ENCODE measurements around the gene PIK3R6.

The PIK3R6 gene

GRCh38 chr17:8888704-8889302 lies 21.3 kb upstream of the PIK3R6 start:
- Histone ChIP-seq H3F3A (ENCODE audit: insufficient read depth, low read length) (no peaks in the 10 kb centered on the region), H3K9me2 (ENCODE audit: low read depth, low read length) (no peaks in the 10 kb centered on the region), H3K79me2 (ENCODE audit: insufficient read depth, low read length) (no peaks in the 10 kb centered on the region), H3K27ac (ENCODE audit: low read depth, low read length, poor library complexity, severe bottlenecking) (no peak overlapping the region), H3K27me3 (ENCODE audit: insufficient read depth, low read length) (no peaks in the 10 kb centered on the region), H3K4me3 (ENCODE audit: low read depth, low read length, poor library complexity, severe bottlenecking) (no peak overlapping the region), H4K20me1 (ENCODE audit: insufficient read depth, low read length) (no peaks in the 10 kb centered on the region), H3K4me1 (ENCODE audit: insufficient read depth, low read length, severe bottlenecking) (no peaks in the 10 kb centered on the region), H3K9ac (ENCODE audit: low read length) (no peak overlapping the region), H3K36me3 (ENCODE audit: insufficient read depth, low read length) (no peaks in the 10 kb centered on the region), H3K9me3 (ENCODE audit: low read length) (no peaks in the 10 kb centered on the region), H2AFZ (ENCODE audit: low read length) (no peak overlapping the region), H3K4me2 (ENCODE audit: low read length) (no peak overlapping the region)
- TF ChIP-seq EZH2 (IDR thresholded peaks at IDR 0.05; ENCODE audit: borderline replicate concordance, low read length) (no peak), CTCF (IDR thresholded peaks at IDR 0.05; ENCODE audit: low read length) (no peak)

GRCh38 chr17:8887834-8888703 lies 20.6 kb upstream of the PIK3R6 start:
- Histone ChIP-seq H4K20me1 (ENCODE audit: insufficient read depth, low read length) (no peaks in the 10 kb centered on the region), H3K4me2 (ENCODE audit: low read length) (no peak overlapping the region), H3K27ac (ENCODE audit: low read depth, low read length, poor library complexity, severe bottlenecking) (no peak overlapping the region), H3K36me3 (ENCODE audit: insufficient read depth, low read length) (no peaks in the 10 kb centered on the region), H3K79me2 (ENCODE audit: insufficient read depth, low read length) (no peaks in the 10 kb centered on the region), H3K4me3 (ENCODE audit: low read depth, low read length, poor library complexity, severe bottlenecking) (no peak overlapping the region), H3K9me2 (ENCODE audit: low read depth, low read length) (no peaks in the 10 kb centered on the region), H3K9me3 (ENCODE audit: low read length) (no peaks in the 10 kb centered on the region), H3K9ac (ENCODE audit: low read length) (no peak overlapping the region), H2AFZ (ENCODE audit: low read length) (no peak overlapping the region), H3F3A (ENCODE audit: insufficient read depth, low read length) (no peaks in the 10 kb centered on the region), H3K27me3 (ENCODE audit: insufficient read depth, low read length) (no peaks in the 10 kb centered on the region), H3K4me1 (ENCODE audit: insufficient read depth, low read length, severe bottlenecking) (no peaks in the 10 kb centered on the region)
- TF ChIP-seq CTCF (IDR thresholded peaks at IDR 0.05; ENCODE audit: low read length) (no peak), EZH2 (IDR thresholded peaks at IDR 0.05; ENCODE audit: borderline replicate concordance, low read length) (no peak)

DNA sequence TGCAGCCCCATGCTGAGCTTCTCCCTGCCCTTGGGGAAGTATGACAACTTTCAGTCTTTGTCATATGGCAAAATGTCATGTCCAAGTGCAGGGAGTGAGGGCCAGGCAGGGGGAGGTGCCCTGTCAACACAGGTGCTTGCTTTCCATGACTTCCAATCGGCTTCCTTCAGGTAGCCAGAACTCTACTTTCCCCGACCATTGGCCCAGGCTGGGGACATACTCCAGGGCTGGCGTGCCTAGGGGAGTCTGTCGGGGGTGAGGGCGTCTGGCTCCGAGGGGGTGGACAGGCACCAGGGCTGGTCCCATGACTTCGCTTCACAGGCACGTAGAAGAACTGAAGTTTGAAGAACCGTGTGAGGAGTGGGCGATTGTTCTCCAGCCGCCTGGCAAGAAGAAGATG lies 19.8 kb upstream of the PIK3R6 start:
- H3K4me2 ChIP-seq (ENCODE audit: low read length) = no peak overlapping the region

More for the DNA sequence above, 19.8 kb upstream of the PIK3R6 start:
- no peaks in the 10 kb centered on the region for H3K27me3 ChIP-seq (ENCODE audit: insufficient read depth, low read length)
- H4K20me1 ChIP-seq (ENCODE audit: insufficient read depth, low read length) = no peaks in the 10 kb centered on the region
- no peaks in the 10 kb centered on the region for H3F3A ChIP-seq (ENCODE audit: insufficient read depth, low read length)
- no peak overlapping the region for H3K4me3 ChIP-seq (ENCODE audit: low read depth, low read length, poor library complexity, severe bottlenecking)
- H3K27ac ChIP-seq (ENCODE audit: low read depth, low read length, poor library complexity, severe bottlenecking) = no peak overlapping the region
- H3K9ac ChIP-seq (ENCODE audit: low read length) = no peak overlapping the region
- H3K79me2 ChIP-seq (ENCODE audit: insufficient read depth, low read length) = no peaks in the 10 kb centered on the region
- no peaks in the 10 kb centered on the region for H3K36me3 ChIP-seq (ENCODE audit: insufficient read depth, low read length)
- no peaks in the 10 kb centered on the region for H3K4me1 ChIP-seq (ENCODE audit: insufficient read depth, low read length, severe bottlenecking)
- no peak overlapping the region for H2AFZ ChIP-seq (ENCODE audit: low read length)
- no peaks in the 10 kb centered on the region for H3K9me2 ChIP-seq (ENCODE audit: low read depth, low read length)
- H3K9me3 ChIP-seq (ENCODE audit: low read length) = no peaks in the 10 kb centered on the region
- TF ChIP-seq EZH2 (IDR thresholded peaks at IDR 0.05; ENCODE audit: borderline replicate concordance, low read length) = no peak
- TF ChIP-seq CTCF (IDR thresholded peaks at IDR 0.05; ENCODE audit: low read length) = no peak

Measured in OCI-LY1 (cell line).